ENCODE measurements around the gene SLC29A1.

- TF ChIP-seq CTCF (IDR thresholded peaks at IDR 0.05; ENCODE audit: low read depth, low read length, missing input control) (no peak), ZBTB33 (IDR thresholded peaks at IDR 0.05) (no peak), GABPA (IDR thresholded peaks at IDR 0.05 in 1 of 2, conservative IDR thresholded peaks at IDR 0.05 in 1 of 2) (no peak), RAD21 (IDR thresholded peaks at IDR 0.05) (no peak), REST (IDR thresholded peaks at IDR 0.05) (no peak), YY1 (IDR thresholded peaks at IDR 0.05) (no peak)
These were observed 39.6 kb upstream of the SLC29A1 start for GRCh38 chr6:44183783-44184182.
